Activated effector memory CD4-positive, alpha-beta T cell treated with anti-CD3 and anti-CD28 coated beads, Interleukin-2, amount 50 U/mL, for 16 hours (primary cell): ENCODE measurements around the gene TSPAN16.

Experiments used
- DNase-seq: peaks from one replicate; pipeline ENCODE4 v3.0.0-alpha.2; 2020

Gene TSPAN16, protein sequence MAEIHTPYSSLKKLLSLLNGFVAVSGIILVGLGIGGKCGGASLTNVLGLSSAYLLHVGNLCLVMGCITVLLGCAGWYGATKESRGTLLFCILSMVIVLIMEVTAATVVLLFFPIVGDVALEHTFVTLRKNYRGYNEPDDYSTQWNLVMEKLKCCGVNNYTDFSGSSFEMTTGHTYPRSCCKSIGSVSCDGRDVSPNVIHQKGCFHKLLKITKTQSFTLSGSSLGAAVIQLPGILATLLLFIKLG

DNA sequence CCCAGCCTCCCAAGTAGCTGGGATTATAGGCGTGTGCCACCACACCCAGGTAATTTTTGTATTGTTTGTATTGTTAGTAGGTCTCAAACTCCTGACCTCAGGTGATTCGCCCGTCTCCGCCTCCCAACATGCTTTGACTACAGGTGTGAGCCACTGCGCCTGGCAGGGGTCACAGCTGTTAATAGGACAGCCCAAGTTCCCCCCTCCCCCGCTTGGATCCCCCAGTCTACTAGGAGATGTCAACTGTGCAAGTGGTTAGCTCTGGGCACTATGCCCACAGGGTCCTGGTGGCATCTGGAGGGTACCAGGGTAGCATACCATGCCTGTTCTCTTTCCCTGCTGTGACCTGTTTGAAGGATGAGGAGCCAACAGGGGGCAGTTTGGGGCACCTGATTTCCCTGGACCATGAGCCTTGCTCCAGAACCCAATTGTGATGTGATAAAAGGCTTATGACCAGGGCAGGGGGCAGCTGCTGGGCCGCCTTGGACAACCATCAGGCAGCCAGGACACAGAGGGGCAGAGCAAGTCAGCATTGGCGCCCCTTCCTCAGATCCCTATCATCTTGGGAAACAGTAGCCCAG, at the start of gene TSPAN16:
Gene TSPAN16 (plus strand): TSS at position 496 of the 581 bp plus-strand sequence. CDS start 138 bp downstream, outside the sequence.
- DNase-seq: no peak

DNA sequence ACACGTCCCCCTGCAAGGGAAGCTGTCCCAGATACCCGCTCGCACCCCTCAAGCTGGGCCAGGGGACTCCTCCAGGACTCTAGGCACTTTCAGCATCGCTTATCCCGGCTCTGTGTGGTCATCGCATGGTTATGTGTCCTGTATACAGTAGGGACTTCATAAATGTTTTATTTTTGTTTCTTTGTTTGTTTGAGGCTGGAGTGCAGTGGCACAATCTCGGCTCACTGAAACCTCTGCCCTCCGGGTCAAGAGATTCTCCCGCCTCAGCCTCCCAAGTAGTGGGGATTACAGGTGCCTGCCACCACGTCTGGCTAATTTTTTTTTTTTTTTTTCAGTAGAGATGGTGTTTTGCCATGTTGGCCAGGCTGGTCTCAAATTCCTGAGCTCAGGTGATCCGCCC, 49.0 kb upstream of the TSPAN16 start:
- no peak for DNase-seq

DNA sequence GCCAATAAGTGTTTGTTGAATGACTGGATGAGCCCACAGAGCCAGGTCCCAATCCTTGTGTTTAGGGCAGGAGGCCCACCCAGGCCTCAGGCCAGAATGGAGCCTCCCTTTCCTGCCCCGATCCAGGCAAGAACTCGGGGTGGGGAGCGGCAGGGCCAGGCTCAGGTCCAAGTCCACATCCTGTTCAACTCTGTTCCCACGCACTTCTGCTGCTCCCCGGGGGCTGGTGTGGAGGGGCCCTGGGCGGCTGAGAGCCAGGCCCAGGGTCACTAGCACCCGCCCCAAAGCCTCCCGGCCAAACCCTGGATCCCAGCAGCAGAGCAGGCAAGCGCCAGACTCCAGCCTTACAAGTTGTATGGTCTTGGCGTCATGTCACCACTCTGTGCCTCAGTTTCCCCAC, 48.6 kb upstream of the TSPAN16 start:
- DNase-seq: no peak

DNA sequence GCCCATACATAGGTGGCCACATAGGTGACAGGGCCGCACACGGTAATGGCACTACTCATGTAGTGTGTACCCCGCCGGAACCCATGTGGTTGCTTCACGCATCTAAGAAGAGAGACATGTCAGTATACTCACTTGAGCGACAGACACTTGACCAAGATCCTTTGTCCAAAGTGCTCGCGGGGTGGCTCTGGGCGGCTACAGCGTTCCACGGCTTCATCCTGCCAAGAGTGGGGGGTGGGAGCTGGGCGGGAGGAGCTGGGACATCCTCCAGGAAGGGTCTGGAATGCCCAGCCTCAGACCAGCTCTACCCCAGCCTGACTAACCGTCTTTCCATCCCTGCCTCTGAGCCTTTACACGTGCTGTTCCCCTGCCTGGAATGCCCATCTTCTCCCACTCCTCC, 48.0 kb upstream of the TSPAN16 start:
- DNase-seq: no peak

DNA sequence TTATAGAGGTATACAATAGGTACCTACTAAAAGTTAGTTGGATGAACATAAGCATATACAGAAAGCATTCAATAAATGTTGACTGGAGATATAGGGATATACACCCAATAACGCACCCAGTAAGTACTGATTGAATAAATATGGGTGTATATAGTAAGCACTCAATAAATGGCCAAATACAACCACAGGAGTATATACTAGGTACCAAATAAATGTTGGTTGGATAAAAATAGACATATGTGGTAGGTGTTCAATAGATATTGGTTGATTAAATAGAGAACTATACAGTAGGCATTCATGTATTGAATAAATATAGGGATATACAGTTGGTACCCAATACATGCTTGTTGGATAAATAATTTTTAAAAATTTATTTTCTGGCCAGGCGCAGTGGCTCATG, 47.1 kb upstream of the TSPAN16 start:
- no peak for DNase-seq

DNA sequence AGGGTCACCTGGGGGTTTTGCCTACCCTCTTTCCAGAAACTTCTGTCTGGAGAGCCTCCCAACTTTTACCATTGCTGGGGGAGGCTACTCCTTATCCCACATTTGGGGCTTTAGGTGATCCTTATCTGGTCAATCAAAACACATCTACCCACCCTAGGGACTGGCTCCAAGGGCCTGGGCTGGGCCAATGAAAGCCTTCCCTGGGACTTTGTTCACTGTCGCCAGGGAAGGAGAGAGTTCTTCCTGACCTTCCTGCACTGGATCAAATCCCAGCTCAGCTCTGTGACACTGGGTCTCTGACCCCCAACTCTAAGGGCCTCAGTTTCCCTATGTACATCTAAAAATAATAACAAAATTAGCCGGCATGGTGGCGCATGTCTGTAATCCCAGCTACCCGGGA, 44.7 kb upstream of the TSPAN16 start:
- no peak for DNase-seq

DNA sequence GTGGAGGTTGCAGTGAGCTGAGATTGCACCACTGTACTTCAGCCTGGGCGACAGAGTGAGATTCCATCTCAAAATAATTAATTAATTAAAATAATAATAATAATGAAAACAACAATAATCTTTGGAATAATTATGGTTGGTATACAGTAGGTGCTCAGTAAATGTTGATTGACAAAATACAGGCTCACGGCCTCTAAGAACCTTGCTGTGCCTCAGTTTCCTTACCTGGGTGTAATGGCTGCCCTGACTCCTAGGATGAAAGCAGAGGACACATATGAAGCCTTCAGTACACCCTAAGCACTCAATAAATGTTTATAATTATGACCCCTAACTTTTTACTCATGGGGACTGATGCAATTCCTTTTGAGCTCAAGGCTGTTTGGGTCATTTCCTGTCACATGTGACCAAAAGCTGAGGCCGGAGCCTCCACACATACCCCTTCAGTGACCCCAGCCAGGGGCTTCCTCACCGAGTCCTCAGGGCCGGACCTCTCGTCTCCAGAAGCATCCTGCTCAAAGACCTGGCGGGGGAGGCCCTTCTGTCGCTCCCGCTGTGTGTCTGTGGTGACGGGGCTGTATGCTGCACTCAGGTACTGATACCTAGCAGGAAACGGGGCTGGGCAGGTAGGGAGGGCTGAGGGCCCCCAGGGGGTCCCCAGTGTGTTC, 44.2 kb upstream of the TSPAN16 start:
- DNase-seq: no peak

DNA sequence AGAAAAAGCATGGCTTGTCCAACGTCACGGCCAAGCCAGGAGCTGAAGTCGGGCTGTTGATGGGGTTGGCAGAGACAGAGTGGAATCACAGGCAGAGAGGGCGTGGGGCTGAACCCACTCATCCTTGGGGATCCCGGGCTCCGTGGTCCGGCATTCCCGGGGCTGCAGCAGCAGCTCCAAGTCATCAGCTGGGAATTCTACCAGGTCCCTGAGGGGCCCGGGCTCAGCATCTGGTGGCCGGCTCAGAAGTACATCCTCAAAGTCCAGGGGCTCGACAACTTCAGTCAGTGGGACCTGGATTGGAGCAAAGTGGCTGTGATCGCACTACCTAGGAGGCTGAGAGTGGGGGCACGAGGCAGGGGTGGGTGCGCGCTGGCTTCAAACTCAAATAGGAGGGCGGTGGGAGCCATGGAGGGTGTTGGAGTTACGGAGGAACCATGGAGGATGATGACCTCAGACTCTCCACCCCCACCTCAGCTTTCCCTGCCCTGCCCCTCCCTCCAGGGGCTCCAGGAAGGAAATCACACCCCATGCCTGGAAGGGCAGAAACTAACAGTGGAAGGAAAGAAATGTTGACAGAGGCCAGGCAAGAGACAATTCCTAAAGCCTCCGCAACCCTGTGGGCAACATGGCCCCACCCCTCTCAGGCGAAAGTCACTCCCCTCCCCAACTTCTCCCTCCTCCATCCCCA, 43.1 kb upstream of the TSPAN16 start:
- DNase-seq: no peak

DNA sequence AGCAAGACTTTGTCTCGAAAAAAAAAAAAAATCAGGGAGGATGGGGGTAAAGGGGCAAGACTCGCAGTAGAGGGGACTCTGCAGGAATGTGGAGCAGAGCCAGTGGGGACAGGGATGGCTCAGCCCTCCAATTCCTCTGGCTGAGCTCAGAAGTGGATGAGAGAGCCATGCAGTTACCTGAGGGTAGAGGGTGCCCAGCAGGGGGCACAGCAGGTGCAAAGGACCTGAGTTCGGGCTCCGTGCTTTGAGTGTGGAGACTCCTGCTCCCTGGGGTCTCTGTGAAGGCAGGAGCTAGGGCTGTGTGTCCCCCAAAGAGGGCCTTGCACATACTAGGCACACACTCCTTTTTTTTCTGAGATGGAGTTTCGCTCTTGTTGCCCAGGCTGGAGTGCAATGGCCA, 41.3 kb upstream of the TSPAN16 start:
- no peak for DNase-seq

DNA sequence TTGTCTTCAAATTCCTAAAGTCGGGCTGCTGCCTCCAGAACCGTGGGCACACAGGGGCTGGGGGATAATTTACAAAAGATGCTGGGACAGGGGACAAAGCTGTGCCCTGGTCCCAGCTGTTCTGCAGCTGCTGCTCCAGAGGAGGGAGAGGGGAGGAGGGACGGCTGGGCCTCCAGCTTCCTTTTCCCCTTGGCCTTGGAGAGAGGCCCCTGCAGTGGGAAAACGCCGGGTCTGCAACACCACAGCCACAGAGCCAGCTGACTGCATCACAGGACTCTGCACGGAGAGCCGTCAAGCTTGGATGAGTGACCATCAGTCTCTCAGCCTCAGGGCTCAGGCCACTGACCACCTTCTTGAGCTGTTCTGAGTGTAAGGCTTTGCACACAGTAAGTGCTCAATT, 39.8 kb upstream of the TSPAN16 start:
- DNase-seq: no peak

DNA sequence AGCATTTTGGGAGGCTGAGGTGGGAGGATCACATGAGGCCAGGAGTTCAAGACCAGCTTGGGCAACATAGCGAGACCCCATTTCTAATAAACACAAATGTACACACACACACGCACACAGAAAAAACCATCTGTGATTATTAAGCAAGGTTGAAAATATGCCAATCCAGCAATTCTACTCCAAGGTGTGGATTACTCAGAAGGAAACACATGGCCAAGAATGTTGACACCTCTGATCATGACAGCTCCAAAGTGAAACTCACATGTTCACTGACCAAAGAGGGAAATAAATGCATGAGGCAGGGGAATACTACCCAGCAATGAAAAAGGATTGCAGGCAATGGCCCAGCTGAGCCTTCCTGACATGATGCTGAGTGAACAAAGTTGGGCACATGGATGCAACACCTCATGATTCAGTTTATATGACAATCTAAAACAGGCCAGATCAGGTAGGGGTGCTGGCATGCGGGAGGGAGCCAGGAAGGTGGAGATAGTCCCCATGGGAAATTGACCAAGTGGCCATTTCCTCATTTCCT, 38.0 kb upstream of the TSPAN16 start:
- no peak for DNase-seq

DNA sequence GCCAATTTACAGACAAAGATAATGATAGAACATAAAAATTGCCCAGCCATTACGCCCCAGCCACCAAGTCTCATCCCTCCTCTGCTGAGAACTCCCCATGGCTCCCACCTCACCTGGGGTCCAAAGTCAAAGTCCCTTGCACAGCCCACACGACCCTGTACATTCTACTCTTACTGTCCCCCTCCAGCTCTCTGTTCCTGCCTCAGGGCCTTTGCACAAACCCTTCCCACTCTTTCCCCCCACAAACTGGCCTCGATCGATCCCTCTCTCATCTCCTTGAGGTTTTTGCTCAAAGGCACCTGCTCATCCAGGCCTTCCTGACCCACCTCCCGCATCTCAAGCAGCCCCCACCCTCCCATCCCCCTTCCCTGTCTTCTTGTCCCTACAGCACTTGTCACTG, 35.0 kb upstream of the TSPAN16 start:
- no peak for DNase-seq

DNA sequence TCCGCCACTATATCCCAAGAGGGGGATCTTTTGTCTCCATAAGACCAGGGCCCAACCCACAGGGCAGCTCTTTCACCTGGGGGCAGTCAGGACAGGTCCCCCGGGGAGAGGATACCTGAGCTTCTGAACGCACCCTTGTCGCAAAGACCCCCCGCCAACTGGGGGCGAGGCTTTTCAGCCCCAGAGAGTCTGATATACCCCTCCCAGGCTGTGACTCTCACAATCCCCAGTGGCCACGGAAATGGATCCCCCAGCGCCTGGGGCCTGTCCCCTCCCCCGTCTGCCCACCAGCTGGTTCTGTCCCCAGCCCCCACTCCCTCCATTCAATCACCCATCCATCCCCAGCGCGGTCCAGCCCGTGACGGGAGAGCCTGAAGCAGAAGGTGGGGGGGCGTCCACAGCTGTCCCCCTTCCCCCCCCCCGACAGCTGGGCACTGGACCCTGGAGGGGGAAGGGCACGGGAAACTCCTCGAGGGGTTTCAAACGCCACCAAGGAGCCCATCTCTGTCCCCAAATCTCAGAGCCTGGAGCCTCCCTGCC, 34.5 kb upstream of the TSPAN16 start:
- DNase-seq: no peak

DNA sequence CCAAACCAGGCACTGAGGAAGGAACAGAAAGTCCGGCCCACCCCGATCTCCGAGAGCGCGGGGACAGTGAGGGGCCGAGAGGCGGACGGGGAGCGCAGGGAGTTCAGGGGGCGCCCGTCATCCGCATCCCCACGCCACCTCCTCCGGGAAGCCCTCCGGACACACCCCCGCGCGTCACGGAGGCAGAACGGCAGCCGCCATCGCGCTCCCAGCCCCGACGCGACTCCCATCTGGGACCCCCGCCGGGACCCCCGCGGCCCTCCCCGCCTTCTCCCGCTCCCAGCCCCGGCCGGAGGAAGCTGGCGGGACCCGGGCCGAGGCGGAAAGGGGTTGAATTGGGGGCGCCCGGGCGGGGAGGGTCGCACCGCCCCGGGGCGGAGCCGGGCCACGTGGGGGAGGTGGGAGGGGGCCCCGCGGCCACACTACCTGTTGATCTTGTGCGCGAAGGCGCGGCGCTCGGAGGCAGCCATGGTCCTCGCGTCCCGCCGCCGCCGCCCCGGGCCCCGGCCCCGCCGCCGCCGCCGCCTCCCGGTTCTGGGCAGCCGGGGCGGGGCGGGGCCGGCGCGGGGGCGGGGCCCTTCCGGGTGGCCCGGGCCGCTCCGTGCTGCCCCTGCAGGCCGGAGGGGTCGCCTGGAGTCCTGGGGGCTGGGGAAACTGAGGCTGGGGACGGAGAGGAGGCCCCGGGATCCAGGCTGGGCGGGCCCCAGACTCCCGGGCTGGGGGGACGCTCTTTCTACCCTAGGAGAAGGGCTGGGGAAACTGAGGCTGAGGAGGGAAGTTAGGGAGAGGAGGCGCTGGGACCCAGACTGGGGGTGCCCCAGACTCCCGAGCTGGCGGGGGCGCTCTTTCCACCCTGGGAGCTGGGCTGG, 33.8 kb upstream of the TSPAN16 start, which contains the start of gene DOCK6:
Gene DOCK6 (minus strand): TSS at position 554 of the 869 bp plus-strand sequence. CDS start 84 bp downstream, at position 470.
- DNase-seq: peak; percentile 68

DNA sequence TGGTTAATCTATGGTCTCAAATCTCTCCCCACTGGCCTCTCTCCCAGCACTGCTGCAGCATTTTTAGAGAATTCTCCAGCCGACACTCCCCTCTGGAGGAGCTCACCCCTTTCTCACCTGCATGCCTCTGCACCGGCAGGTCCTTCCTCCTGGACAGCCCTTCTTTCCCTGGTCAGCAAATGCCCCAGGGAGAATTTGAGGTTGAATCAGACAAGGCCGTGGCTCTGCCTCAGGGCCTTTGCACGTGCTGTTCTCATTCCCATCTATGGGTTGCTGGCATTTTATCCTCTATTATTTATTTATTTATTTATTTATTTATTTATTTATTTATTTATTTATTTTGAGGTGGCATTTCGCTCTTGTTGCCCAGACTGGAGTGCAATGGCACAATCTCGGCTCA, 32.2 kb upstream of the TSPAN16 start:
- DNase-seq: no peak

DNA sequence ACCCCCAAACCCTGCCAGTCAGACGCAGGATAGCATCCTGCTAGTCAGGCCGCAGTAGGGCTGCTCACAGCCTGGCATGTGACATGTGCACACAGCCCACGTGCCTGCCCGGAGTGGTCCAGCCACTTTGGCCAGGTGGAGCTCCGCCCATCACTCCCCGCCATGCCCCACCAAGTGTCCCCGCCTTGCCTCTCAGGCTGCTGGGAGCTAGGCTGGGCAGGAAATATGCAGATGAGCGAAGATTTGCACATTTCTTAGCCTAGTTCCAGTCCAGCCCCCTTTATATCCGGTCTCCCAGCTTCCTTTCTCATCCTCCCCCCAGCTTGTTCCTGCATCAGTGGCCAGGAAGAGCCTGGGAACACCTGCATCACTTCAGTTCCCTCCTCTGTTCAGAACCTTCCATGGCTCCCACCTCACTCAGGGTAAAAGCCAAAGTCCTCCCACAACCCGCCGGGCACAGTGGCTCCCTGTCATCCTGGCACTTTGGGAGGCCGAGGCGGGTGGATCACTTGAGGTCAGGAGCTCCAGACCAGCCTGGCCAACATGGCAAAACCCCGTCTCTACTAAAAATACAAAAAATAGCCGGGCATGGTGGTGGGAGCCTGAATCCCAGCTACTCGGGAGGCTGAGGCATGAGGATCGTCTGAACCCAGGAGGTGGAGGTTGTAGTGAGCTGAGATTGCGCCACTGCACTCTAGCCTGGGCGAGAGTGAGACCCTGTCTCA, 31.3 kb upstream of the TSPAN16 start:
- DNase-seq: no peak

DNA sequence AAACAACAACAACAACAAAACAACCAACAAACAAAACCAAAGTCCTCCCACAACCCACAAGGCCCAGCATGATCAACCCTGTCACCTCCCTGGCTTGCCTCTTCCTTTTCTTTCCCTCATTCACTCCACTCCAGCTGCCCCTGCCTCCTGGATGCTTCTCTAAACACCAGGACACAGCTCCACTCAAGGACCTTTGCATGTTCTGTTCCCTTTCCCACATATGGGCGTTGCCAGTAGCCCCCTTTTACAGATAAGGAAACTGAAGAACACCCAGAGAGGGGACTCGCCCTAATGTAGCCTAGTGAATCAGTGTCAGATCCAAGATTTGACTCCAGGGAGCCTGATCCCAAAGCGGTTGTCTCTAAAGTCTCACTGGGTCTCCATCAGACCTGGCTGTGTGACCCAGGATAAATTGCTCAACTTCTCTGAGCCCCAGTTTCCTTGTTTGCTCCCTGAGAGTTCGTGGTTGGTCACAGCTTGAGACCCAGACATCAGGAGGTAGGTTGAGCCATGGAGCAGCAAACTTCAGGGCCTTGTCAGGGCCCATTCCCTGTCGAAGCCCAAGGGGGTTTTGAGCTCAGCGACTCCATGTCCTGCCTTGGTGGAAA, 30.7 kb upstream of the TSPAN16 start:
- no peak for DNase-seq

DNA sequence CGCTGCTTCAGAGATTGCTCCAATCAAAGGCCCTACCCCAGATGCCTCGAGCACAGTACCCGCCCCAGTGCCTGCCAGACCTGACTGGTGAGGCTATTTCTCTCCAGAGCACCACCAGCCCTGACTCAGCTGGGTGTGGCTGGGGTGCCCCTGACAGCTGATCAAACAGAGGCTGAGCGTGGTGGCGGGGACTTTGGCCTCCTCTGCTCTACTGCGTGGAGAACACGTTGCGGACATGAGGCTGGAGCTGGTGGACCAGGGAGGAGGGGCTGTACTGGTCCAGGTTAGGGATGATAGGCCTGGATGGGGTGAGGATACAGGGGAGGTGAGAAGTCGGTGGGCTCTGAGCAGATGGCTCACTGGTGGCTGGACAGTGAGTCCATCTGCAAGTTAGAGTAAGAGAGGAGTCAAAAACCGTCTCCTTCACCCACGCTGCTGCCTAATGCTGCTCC, 30.1 kb upstream of the TSPAN16 start:
- no peak for DNase-seq

DNA sequence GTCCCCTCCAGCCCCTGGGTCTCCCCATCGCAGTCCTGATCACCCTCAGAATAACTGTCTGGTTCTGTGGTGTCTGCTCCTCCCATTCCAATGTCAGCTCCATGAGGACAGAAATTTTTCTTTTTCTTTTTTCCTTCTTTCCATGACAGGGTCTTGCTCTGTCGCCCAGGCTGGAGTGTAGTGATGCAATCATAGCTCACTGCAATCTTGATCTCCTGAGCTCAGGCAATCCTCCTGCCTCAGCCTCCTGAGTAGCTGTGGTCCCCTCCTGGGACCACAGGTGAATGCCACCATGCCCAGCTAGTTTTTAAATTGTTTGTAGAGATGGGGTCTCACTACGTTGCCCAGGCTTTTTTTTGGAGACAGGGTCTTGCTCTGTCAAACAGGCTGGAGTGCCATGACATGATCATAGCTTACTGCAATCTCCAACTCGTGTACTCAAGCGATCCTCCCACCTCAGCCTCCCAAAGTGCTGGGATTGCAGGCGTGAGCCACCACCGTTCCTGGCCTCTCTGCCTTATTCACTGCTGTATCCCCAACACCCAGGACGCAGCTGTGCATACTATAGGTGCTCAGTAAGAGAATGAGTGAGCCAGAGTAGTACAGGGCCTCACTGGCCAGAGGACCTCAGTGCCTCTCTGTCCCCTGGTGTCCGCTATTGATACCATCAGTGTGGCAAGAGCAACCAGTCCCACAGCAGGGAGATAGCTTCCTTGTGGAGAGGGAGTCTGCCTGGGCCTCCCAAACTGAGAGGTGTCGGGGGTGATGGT, 28.5 kb upstream of the TSPAN16 start:
- DNase-seq: no peak

DNA sequence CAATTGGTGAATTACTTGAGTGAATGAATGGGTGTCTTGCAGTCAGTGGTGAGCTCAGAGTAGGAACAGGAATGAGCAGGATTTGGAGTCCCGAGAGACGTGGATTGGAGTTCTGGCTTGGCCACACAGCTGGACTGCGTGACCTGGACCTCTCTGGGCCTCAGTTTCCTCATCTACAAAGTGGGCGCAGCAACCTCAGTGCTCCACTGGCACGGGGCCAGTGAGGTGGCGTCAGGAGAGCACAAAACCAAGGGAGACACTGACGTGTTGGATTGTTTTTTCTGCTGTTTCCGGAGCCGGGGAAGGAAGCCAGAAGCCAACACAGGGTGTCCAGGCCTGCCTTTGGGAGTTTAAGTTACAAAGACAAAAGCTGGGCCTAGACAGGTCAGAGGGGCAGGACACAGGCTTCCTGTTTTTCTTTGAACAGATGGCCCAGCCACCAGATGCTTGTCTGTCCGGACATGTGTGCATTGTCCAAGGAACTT, 27.1 kb upstream of the TSPAN16 start:
- no peak for DNase-seq
